AG08395 (cell line): ENCODE data around the gene DCHS1.

Experiments
- DNase-seq: peaks from one replicate; pipeline ENCODE4 v3.0.0; 2012; ENCODE audit warnings: mixed read lengths, low spot score

DCHS1 gene

DNA sequence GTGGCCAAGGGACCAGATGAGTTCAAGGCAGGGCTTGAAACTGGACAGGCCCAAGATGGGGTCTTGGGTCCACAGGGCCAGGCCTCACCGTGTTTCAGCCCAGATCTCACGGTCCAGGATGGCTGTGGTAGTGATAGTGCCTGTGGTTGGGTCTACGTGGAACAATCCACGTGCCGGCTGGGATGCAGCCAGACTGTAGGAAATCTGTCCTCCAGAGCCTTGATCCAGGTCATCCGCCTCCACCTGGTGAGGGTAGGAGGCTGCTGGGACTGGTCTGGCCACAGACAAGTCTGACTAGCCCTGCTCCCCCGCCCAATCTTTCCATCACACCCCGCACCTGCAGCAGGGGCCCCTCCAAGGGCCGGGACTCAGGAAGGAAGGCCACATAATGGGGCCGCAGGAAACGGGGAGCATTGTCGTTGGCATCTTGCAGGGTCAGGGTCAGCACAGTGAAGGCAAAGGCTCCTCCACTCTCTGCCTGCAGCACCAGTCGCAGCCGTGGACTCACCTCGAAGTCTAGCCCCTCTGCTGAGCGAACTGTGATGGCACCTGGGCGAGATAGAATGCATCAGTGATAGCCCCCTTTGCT, 29.7 kb downstream of the DCHS1 start:
- DNase-seq, result no peak

DNA sequence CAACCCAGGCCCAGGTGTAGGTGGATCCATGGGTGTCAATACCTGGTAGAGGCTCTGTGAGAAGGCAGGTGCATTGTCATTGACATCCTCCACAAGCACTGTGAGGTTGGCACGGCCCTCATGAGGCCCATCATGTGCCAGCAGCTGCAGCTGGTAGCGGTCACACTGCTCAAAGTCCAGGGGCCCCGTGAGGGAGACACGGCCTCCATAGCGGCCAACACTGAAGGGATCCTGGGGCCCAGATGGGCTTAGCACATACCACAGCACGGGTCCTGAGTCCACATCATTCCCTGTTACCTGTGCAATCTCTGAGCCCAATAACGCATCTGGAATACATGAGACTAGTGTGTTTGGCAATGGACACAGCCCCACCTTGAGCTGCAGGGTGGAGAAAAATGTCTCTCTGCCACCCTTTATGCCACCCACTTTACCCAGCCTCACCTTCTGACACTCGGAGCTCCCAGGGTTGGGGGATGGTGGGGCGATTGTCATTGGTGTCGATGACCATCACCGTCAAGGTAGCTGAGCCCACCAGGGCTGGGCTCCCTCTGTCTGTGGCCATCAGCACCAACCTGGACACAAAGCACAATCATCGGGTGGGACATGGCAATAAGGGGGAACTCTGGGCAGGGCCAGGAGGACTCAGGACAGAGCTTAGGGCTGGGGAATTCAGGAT, 30.3 kb downstream of the DCHS1 start:
- DNase-seq, result no peak

DNA sequence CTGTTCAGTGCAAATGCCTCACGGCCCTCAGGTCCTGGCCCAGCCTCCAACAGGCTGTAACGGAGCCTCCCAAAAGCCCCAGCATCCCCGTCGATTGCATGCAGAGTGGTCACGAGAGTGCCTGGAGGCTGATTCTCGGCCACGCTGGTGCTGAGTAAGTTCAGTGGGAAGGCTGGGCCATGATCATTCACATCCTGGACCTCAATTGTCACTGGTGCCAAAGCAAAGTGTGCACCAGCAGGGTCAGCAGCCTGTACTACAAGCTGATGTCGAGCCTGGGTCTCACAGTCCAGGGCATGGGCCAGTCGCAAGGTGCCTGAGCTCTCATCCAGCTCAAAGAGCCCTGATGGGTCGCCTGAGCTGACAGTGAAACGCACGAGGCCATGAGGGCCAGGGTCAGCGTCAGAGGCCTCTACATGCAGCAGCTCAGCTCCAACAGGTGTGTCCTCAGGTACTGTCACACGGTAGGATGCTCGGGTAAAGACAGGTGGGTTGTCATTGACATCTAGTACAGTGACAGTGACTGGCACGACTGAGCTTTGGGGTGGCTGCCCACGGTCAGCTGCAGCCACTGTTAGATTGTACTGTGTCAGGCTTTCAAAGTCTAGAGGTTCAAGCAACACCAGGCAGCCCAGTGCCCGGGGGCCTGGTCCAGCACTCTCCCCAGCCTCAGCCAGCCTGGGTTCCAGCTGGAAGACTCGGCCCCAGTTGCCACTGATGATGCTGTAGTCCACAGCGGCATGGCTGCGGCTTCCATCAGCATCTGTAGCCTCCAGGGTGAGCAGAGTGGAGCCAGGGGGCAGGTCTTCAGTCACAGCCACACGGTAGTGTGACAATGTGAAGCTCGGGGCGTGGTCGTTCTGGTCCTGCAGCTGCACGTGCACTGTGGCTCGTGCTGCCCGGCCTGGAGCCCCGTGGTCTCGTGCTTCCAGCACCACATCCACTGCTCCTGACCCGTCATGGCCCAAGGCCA, 31.9 kb downstream of the DCHS1 start:
- no peak for DNase-seq

DNA sequence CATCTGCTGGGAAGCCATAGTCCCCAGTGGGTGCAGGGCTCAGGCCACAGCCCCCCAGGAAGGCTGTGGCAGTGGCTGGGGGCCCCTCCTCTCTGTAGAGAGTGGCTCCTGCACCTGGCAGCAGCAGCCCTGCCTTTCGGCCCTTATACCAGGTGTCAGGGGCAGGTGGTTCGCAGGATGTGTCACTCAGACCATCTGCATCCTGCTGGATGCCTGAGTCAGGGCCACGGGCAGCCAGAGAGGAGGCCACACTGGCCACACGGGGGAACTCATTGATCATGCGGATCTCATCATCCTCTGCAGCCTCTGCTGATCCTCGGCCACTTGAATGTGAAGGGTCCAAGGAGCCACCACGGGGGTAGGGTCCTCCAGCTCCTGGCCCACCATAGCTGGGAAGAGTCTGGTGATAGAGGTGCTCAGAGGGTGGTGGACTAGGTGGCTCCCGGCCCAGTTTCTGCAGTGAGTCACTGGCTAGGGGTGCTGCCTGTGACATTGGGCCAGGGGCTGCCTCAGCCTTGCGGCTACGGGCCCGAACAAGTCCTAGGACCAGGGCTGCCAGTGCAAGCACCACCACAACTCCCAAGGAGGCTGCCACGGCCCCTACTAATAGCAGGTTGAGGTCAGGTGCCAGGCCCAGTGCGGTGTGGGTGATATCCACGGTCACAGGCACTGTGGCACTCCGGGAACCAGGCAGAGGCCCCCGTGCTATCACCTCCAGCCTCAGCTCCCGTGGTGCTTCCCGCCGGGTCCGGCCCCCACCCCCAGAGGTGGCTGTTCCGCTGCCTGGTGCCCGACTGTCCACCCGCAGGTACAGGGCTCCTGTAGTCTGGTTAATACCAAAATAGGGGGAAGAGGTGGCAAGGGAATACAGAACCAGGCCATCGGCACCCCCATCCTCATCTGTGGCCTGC, 33.1 kb downstream of the DCHS1 start:
- DNase-seq, result peak; percentile 19

DNA sequence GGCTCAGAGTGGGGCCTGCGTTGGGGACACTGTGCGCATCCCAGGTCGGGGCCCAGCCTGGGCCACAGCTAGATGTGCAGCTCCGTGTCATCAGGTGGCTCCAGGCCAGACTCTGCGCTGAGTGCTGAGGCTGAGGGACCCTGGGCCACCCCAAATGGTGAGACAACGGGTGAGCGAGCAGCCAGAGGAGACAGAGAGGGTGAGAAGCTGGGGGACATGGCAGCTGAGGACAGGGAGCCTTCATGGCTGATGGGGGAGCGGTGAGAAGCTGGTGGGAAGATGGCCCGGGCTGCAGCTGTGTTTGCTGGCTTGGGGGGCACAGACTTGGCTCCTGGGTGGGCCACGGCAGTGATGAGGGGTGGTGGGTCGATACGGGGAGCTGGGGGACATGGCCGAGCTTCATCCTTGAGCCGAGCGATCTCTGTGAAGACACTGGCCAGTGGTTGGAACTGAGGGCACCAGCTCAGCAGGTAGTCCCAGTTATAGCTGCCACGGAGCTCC, 33.8 kb downstream of the DCHS1 start:
- no peak for DNase-seq

DNA sequence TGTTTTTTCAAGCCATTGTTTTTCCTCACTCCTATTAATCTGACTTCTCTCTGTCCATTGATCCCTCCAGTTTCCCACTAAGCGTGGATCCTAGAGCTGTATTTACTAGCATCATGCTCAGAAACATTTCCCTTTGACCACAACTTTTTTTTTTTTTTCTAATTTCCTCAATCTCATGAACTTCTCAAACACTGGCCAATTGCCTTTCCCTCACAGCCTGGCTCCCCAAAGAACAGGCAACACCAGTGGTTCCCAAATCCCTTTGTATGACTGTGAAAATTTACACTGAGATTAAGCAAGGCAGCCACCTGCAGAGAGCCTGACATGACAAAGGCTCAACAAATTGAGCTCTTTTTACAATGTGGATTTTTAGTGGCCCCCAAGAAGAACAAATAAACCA, 35.0 kb downstream of the DCHS1 start:
- DNase-seq, result no peak

DNA sequence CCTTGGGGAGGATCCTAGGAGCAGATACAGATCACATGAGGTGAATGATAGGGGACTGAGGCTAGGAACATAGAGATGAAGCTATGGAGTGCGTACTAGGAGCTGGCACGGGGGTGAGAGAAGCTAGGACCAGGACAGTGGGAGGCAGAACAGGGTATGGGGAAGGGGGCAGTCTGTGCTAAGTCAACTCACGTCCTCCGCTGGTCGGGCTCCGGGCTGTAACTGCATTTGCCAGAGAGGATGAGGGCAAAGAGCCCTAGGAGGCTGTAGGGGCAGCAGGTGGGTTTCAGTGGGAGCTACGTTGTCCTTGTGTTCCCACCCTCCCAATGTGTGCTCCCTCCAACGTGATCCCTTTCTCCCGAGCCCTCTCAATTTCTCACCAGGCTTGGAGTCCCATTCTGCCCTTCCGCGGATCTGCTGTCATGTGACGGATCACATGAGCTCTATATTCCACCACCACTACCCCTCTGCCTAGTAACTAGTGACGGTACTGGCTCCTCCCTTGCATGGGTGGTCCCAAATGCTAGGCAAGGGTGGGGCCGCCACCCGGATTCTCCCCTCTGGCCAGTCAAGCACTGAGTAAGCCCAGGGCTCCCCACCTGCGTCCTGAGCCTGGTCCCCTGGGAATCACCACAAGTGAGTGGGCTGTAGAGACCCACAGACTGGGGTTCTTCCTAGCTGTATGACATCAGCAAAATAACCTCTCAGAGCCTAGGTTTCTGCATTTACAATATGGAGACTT, 36.4 kb downstream of the DCHS1 start, which contains the start of gene TPP1:
Gene TPP1, minus strand, starts transcription at position 419 of the 742 bp plus-strand sequence. Its CDS starts 22 bp downstream, at position 397.
- DNase-seq, result peak; percentile 99

DNA sequence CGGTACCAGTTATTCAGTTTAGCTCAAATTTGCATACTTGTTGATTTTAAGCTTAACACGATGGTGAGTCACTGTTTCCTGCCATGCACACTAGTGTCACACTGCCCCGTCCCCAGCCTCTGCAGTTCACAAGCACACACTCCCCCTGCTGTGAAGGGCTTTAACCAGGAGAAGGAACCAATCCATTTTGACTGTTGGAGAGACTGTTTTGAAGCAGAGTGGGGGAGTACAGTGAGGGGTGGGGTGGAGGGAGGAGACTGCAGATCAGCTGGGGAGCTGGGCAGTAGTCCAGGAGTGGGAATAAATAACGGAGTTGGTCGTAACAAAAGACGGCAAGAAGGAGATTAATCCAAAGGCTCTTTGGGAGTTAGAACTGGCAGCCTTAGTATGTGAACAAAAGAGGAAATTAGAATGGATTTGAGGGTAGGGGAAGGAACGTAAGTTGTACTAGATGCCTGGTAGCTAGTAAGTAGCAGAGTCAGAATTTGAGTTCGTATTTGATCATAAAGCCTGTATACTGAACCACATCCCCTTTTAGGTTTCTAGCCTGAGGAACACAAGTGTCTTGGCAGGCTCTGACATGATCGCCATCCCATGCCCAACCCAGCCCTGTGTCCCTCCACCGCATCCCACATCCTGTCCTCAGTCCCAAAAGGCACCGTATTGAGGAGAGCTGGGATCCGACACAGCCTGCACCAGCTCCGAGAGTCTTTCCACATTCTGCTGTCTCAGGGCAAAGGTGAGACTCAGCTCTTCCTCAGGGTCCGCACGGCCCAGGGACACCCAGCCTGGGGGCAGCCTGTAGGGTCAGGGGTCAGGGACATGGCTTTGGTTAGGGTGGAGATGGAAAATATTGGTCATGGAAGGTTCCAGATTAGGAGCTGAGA, 37.2 kb downstream of the DCHS1 start:
- DNase-seq, result peak; percentile 76

DNA sequence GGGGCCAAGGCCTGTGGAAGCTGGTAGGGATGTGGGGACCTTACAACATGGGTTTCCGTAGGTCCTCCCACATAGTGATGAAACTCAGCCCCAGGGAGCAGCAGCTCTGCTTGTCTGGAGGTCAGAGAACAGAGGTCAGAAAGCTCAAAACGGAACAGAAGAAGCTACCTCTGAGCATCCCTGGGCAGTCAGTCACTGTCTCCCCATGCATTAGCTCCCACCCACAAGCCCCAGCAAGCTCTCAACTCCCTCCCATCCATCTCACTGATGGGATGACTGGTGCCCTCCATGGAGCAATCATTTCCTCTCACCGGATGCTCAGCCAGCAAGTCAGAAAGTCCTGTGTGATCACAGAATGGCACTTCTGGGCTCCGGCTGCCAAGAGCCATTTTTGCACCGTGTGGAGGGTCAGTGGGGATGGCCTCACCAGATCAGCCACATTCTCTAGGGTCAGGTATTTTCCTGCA, 38.3 kb downstream of the DCHS1 start:
- DNase-seq, result no peak

DNA sequence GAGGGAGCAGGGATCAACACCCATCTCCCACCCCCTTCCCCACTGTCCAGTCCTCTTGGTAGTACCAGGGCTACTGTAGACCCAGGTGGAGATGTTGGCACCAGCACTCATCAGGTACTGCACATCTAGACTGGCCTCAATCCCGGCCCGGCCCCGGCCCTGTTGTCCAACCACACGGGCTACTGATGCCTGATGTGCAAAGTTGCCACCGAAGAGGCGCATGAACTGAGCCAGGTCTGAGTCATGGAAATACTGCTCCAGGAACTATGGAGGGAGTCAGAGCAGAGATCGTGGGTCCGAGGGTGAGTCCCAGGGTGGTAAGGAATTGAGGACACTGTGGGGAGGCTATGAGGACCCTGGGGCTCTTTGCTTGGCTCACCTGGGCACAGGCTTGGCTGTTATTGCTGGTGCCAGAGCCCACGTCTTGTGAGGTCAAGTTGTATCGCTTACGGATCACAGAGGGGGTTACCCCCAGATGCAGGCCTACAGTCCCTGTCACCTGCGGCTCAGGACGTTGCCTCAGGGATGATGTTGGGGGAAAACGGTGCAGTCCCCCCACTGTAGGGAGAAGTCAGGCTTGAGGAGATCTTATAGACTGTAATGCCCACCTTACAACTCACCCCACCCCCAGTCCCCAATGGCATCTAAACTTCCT, 38.9 kb downstream of the DCHS1 start:
- DNase-seq, result no peak

DNA sequence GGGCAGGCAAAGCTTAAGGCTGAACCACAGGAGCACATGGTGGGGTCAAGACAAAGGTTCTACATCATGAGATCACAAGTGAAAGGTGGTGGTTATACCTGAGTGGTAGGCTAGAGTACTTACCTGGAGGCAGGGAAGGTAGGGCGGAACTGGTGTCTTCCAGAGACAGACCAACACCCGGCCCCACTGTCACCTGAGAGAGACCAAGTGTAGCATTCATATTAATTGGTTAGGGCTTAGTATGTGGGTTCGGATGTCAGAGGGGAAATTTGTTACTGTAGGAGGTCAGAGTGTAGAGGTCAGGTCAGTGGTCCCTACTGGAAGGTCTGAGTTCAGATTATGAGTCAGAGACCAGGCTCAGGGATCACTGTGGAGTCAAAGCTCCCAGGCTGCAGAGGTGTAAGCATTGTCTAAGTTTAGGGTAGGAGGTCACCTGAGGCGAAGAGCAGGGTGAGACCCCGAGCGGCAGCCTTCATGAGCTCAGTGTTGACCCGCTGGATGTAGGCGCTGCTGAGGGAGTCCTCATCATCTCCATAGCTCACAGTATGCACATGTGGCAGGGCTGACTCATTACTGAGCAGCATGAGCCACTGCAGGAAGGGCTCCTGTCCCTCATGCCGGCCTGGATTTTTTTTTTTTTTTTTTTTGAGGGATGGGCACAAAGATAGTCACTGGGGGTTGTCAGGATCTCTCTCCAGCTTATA, 39.6 kb downstream of the DCHS1 start:
- DNase-seq, result no peak

DNA sequence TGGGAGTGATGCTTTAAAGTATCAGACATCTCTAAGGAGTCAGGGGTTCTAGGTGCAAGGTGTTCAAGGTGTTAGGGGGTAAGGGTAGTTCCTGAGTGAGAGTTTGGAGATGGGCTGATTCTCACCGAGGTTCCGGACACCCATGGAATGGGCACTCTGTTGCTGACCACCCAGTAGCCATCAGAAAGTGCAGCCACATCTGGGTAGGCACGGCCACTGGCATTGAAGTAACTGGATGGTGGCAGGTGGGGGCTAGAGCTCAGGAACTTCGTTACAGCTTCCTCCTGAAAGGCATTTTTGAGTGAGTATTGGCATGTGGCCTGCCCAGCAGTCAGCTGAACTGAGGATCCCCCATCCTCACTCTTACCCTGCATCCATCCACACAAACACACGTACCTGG, 40.6 kb downstream of the DCHS1 start:
- DNase-seq, result no peak

DNA sequence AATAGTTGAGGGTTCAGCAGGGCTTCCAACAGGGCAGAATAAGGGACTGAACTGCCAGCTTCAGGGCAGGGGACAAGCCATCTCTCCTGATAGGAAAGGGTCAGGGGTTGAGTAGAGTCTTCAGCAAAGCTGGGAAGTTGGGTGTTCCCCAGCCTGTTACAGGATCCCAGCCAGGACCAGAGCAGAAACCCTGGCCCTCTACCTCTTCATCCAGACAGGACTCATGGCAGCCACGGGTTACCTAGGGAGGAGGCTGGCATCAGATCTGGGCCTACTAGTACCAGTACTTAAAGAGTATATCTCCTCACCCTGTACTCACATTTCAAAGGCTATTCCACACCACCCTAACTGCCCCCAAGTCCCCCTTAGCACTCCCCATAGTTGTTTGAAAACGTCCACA, 41.2 kb downstream of the DCHS1 start:
- DNase-seq, result no peak

DNA sequence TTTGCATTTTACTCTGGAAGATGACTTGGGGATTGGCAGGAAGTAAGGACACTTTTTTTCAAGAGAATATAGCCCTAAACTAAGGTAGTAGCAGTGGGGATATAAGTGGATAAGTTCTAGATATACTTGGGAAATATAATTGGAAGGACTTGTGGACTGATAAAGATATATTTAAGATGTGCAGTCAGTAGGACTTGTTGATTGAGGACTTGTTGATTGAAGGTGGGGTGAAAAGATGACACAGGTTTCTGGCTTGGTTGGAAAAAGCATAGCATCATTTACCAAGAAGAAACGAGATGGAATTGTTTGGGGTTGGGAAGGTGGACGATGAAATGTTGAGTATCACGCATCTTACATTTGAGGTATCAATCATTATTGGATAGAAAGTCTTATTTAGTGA, 42.1 kb downstream of the DCHS1 start:
- DNase-seq, result no peak

DNA sequence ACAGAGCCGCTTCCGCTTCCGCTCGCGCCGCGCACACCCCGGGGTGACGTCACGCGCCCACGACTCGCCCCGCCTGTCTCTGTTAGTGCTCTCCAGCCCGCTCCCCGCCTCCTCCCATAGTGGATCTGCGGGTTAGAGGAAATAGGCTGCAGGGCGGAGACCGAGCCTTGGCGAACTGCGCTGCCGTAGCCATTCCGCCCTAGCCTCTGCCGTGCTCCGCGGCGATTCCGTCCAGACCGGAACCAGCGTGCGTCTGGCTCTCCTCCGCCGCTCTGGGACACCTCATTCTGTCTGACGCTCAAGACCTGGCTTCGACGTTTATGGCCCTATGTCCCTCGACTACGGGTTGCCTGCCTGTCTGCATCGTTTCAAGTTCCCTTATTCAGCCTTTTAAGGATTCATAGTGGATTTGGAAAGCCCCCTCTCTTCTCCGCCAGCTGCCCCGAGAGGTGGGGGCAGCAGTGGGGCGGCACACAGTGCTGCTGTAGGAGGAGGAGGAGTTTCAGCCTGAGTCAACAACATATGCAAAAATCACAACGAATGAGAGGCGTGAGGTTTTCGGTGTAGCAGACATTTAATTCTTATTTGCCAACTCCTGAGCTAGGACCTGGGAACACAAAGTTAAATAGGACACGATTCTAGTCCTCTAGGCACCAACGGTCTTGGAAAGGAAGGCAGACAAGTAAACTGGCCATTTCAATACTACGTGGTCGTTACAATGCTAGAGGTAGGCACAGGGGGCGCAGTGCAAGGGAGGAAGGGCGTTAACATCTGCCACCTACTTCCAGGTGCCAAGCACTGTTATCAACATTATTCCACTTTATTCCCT, 43.2 kb downstream of the DCHS1 start, which contains the start of gene TAF10:
Gene TAF10, minus strand, starts transcription at position 4 of the 829 bp plus-strand sequence. CDS start 27 bp downstream, outside the sequence.
- DNase-seq, result peak; percentile 94

DNA sequence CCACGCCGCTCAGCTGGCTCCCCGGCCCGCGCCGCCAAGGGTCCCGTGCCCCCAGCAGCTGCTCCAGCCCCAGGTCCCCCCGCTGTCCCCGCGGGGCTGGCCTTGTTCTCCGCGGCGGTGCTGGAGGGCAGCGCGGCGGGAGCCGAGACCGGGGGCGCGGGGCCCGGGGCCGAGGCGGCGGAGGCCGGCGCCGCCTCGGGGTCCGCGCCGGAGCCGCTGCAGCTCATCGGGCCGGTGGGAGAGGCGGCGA, 43.7 kb downstream of the DCHS1 start:
- no peak for DNase-seq

DNA sequence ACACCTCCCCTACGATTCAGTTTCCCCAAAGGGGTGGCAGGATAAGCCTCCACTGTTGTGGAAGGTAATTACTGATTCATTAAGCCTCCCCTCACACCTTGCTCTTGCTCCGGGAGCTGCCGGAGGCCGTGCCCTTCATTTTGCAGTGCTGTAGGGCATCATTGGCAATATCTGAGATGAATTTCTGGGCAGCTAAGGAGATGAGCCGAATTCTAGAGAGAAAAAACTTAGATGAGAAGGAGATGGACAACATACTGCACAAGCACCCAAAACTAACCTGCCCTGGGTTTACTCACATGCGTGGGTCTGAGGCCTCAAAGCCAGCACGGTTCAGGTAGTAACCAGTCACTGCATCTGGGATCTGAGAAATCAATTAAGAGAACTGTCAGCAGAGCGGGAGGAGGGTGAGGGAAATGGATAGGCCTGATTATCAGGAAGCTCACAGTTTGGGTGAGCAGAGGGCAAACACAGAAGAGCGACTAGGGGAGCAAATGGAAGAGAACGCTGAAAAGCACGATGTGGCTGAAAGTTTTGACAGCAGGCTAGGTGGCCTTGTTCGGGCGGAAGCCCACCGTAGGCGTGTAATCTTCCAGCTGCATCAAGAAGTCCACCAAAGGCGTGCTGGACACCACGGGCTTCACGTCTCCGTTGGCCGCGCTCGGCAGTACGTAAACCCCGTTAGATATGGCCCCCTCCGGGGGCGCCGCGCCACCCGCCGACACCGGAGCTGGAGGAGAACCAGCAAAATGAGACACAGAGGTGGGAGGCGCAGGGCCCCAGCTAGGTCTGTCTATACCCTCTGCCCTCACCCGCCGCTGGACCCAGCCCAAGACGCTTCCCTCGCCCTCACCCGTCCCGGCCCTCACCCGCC, 44.3 kb downstream of the DCHS1 start:
- DNase-seq, result no peak
